ENCODE measurements around the gene GADD45G.

The GADD45G gene

GRCh38 chr9:89619424-89620138 is 14.8 kb downstream of the GADD45G start:
- H3K27ac ChIP-seq (ENCODE audit: insufficient read depth, low read length, poor library complexity, severe bottlenecking): no peak overlapping the region
- H3K4me1 ChIP-seq (ENCODE audit: control insufficient read depth, insufficient read depth, low read length, poor library complexity, severe bottlenecking): no peaks in the 10 kb centered on the region
- no peak overlapping the region for H3K4me3 ChIP-seq (ENCODE audit: insufficient read depth, low read depth, low read length, poor library complexity, severe bottlenecking)
- no peaks in the 10 kb centered on the region for H3K9me3 ChIP-seq (ENCODE audit: control insufficient read depth, low read length)
- no peaks in the 10 kb centered on the region for H3K36me3 ChIP-seq (ENCODE audit: control insufficient read depth, insufficient read depth, low read length)
- no peaks in the 10 kb centered on the region for H3K27me3 ChIP-seq (replicated peaks; ENCODE audit: control insufficient read depth, insufficient read depth, low read length, poor library complexity, severe bottlenecking)
- DNase-seq: no peak

GRCh38 chr9:89621031-89621430 is 16.2 kb downstream of the GADD45G start:
- Histone ChIP-seq H3K27me3 (replicated peaks; ENCODE audit: control insufficient read depth, insufficient read depth, low read length, poor library complexity, severe bottlenecking) (no peaks in the 10 kb centered on the region), H3K27ac (ENCODE audit: insufficient read depth, low read length, poor library complexity, severe bottlenecking) (no peak overlapping the region), H3K4me1 (ENCODE audit: control insufficient read depth, insufficient read depth, low read length, poor library complexity, severe bottlenecking) (no peaks in the 10 kb centered on the region), H3K36me3 (ENCODE audit: control insufficient read depth, insufficient read depth, low read length) (no peaks in the 10 kb centered on the region), H3K4me3 (ENCODE audit: insufficient read depth, low read depth, low read length, poor library complexity, severe bottlenecking) (no peak overlapping the region), H3K9me3 (ENCODE audit: control insufficient read depth, low read length) (no peaks in the 10 kb centered on the region)
- no peak for DNase-seq

GRCh38 chr9:89621676-89622075 is 16.9 kb downstream of the GADD45G start:
- no peak for DNase-seq
- no peaks in the 10 kb centered on the region for H3K4me1 ChIP-seq (ENCODE audit: control insufficient read depth, insufficient read depth, low read length, poor library complexity, severe bottlenecking)
- no peak overlapping the region for H3K27ac ChIP-seq (ENCODE audit: insufficient read depth, low read length, poor library complexity, severe bottlenecking)
- no peaks in the 10 kb centered on the region for H3K9me3 ChIP-seq (ENCODE audit: control insufficient read depth, low read length)
- no peak overlapping the region for H3K4me3 ChIP-seq (ENCODE audit: insufficient read depth, low read depth, low read length, poor library complexity, severe bottlenecking)
- H3K27me3 ChIP-seq (replicated peaks; ENCODE audit: control insufficient read depth, insufficient read depth, low read length, poor library complexity, severe bottlenecking): no peaks in the 10 kb centered on the region
- no peaks in the 10 kb centered on the region for H3K36me3 ChIP-seq (ENCODE audit: control insufficient read depth, insufficient read depth, low read length)

GRCh38 chr9:89622933-89623861 is 18.4 kb downstream of the GADD45G start:
- no peak overlapping the region for H3K4me3 ChIP-seq (ENCODE audit: insufficient read depth, low read depth, low read length, poor library complexity, severe bottlenecking)
- no peaks in the 10 kb centered on the region for H3K36me3 ChIP-seq (ENCODE audit: control insufficient read depth, insufficient read depth, low read length)
- H3K27ac ChIP-seq (ENCODE audit: insufficient read depth, low read length, poor library complexity, severe bottlenecking): no peak overlapping the region
- DNase-seq: no peak
- H3K27me3 ChIP-seq (replicated peaks; ENCODE audit: control insufficient read depth, insufficient read depth, low read length, poor library complexity, severe bottlenecking): no peaks in the 10 kb centered on the region
- H3K9me3 ChIP-seq (ENCODE audit: control insufficient read depth, low read length): no peaks in the 10 kb centered on the region
- no peaks in the 10 kb centered on the region for H3K4me1 ChIP-seq (ENCODE audit: control insufficient read depth, insufficient read depth, low read length, poor library complexity, severe bottlenecking)

- H3K4me3 ChIP-seq (ENCODE audit: insufficient read depth, low read depth, low read length, poor library complexity, severe bottlenecking): no peak overlapping the region
- H3K4me1 ChIP-seq (ENCODE audit: control insufficient read depth, insufficient read depth, low read length, poor library complexity, severe bottlenecking): no peaks in the 10 kb centered on the region
- no peaks in the 10 kb centered on the region for H3K27me3 ChIP-seq (replicated peaks; ENCODE audit: control insufficient read depth, insufficient read depth, low read length, poor library complexity, severe bottlenecking)
- no peak for DNase-seq
- H3K36me3 ChIP-seq (ENCODE audit: control insufficient read depth, insufficient read depth, low read length): no peaks in the 10 kb centered on the region
- no peak overlapping the region for H3K27ac ChIP-seq (ENCODE audit: insufficient read depth, low read length, poor library complexity, severe bottlenecking)
- H3K9me3 ChIP-seq (ENCODE audit: control insufficient read depth, low read length): no peaks in the 10 kb centered on the region
These were observed 19.2 kb downstream of the GADD45G start for GRCh38 chr9:89623925-89624420.

- H3K27ac ChIP-seq (ENCODE audit: insufficient read depth, low read length, poor library complexity, severe bottlenecking): no peak overlapping the region
- DNase-seq: no peak
- H3K9me3 ChIP-seq (ENCODE audit: control insufficient read depth, low read length): no peaks in the 10 kb centered on the region
- H3K36me3 ChIP-seq (ENCODE audit: control insufficient read depth, insufficient read depth, low read length): no peaks in the 10 kb centered on the region
- H3K27me3 ChIP-seq (replicated peaks; ENCODE audit: control insufficient read depth, insufficient read depth, low read length, poor library complexity, severe bottlenecking): no peaks in the 10 kb centered on the region
- H3K4me1 ChIP-seq (ENCODE audit: control insufficient read depth, insufficient read depth, low read length, poor library complexity, severe bottlenecking): no peaks in the 10 kb centered on the region
- H3K4me3 ChIP-seq (ENCODE audit: insufficient read depth, low read depth, low read length, poor library complexity, severe bottlenecking): no peak overlapping the region
These were observed 21.2 kb downstream of the GADD45G start for GRCh38 chr9:89625721-89626687.

GRCh38 chr9:89626741-89627265 is 22.0 kb downstream of the GADD45G start:
- Histone ChIP-seq H3K27ac (ENCODE audit: insufficient read depth, low read length, poor library complexity, severe bottlenecking) (no peak overlapping the region), H3K27me3 (replicated peaks; ENCODE audit: control insufficient read depth, insufficient read depth, low read length, poor library complexity, severe bottlenecking) (no peaks in the 10 kb centered on the region), H3K9me3 (ENCODE audit: control insufficient read depth, low read length) (no peaks in the 10 kb centered on the region), H3K36me3 (ENCODE audit: control insufficient read depth, insufficient read depth, low read length) (no peaks in the 10 kb centered on the region), H3K4me1 (ENCODE audit: control insufficient read depth, insufficient read depth, low read length, poor library complexity, severe bottlenecking) (no peaks in the 10 kb centered on the region), H3K4me3 (ENCODE audit: insufficient read depth, low read depth, low read length, poor library complexity, severe bottlenecking) (no peak overlapping the region)
- DNase-seq: no peak

GRCh38 chr9:89628601-89629000 is 23.8 kb downstream of the GADD45G start:
- Histone ChIP-seq H3K36me3 (ENCODE audit: control insufficient read depth, insufficient read depth, low read length) (no peaks in the 10 kb centered on the region), H3K4me1 (ENCODE audit: control insufficient read depth, insufficient read depth, low read length, poor library complexity, severe bottlenecking) (no peaks in the 10 kb centered on the region), H3K4me3 (ENCODE audit: insufficient read depth, low read depth, low read length, poor library complexity, severe bottlenecking) (no peak overlapping the region), H3K27me3 (replicated peaks; ENCODE audit: control insufficient read depth, insufficient read depth, low read length, poor library complexity, severe bottlenecking) (no peaks in the 10 kb centered on the region), H3K27ac (ENCODE audit: insufficient read depth, low read length, poor library complexity, severe bottlenecking) (no peak overlapping the region), H3K9me3 (ENCODE audit: control insufficient read depth, low read length) (no peaks in the 10 kb centered on the region)
- no peak for DNase-seq
